WTC11 (cell line): Measurements from ENCODE around the gene RDH11.

ENCODE experiments used
- ETV6 ChIP-seq: sonication (generic); formaldehyde crosslinking; IDR thresholded peaks from 2 replicates; pipeline ENCODE4 v1.8.1; 2022; ENCODE audit warnings: mild to moderate bottlenecking, missing genetic modification reagents
- FOXK1 ChIP-seq: sonication (generic); formaldehyde crosslinking; IDR thresholded peaks from 2 replicates; pipeline ENCODE4 v1.8.0; 2022; ENCODE audit warnings: mild to moderate bottlenecking, moderate library complexity, missing genetic modification reagents
- NR2C2 ChIP-seq: sonication (generic); formaldehyde crosslinking; IDR thresholded peaks from 2 replicates; pipeline ENCODE4 v1.8.0; 2022; ENCODE audit warnings: mild to moderate bottlenecking, missing genetic modification reagents
- TF ChIP-seq, protein P1 (sequence below): sonication (generic); formaldehyde crosslinking; conservative IDR thresholded peaks from 2 replicates; pipeline ENCODE4 v1.8.1; 2022; ENCODE audit warnings: mild to moderate bottlenecking, missing genetic modification reagents
- TF ChIP-seq, protein P2 (sequence below): fragments of 200-600 bp; IDR thresholded peaks from 2 replicates; pipeline ENCODE4 v1.8.0; 2022; ENCODE audit warnings: antibody characterized with exemption
- TF ChIP-seq, protein P3 (sequence below): sonication (generic); formaldehyde crosslinking; IDR thresholded peaks from 2 replicates; pipeline ENCODE4 v1.8.1; 2023; ENCODE audit warnings: mild to moderate bottlenecking, missing genetic modification reagents

DNA sequence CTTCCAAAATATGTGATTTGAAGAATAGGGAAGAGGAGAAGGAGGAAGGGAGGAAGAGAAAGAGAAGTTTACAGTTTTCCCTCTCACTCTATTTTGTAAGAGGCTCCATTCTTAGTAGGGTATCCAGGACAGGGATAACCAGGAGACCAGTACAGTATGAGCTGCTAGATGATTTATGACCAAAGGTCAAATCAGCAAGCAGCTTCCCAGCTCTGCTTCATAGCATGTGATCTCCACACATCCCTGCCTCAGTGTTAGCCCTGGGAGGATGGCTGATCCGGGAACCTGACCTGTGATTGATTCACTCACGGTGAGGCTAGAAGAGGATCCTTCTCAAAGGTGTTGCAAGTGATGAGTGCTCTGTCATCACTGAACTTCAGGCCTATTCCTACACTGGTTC lies 22.7 kb upstream of the RDH11 start:
- TF ChIP-seq, protein P1, sequence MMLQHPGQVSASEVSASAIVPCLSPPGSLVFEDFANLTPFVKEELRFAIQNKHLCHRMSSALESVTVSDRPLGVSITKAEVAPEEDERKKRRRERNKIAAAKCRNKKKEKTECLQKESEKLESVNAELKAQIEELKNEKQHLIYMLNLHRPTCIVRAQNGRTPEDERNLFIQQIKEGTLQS (CRISPR knock-in tag): no peak
- TF ChIP-seq FOXK1 (no peak), NR2C2 (CRISPR knock-in tag) (no peak), ETV6 (no peak)
- TF ChIP-seq, protein P2, sequence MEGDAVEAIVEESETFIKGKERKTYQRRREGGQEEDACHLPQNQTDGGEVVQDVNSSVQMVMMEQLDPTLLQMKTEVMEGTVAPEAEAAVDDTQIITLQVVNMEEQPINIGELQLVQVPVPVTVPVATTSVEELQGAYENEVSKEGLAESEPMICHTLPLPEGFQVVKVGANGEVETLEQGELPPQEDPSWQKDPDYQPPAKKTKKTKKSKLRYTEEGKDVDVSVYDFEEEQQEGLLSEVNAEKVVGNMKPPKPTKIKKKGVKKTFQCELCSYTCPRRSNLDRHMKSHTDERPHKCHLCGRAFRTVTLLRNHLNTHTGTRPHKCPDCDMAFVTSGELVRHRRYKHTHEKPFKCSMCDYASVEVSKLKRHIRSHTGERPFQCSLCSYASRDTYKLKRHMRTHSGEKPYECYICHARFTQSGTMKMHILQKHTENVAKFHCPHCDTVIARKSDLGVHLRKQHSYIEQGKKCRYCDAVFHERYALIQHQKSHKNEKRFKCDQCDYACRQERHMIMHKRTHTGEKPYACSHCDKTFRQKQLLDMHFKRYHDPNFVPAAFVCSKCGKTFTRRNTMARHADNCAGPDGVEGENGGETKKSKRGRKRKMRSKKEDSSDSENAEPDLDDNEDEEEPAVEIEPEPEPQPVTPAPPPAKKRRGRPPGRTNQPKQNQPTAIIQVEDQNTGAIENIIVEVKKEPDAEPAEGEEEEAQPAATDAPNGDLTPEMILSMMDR: no peak
- TF ChIP-seq, protein P3, sequence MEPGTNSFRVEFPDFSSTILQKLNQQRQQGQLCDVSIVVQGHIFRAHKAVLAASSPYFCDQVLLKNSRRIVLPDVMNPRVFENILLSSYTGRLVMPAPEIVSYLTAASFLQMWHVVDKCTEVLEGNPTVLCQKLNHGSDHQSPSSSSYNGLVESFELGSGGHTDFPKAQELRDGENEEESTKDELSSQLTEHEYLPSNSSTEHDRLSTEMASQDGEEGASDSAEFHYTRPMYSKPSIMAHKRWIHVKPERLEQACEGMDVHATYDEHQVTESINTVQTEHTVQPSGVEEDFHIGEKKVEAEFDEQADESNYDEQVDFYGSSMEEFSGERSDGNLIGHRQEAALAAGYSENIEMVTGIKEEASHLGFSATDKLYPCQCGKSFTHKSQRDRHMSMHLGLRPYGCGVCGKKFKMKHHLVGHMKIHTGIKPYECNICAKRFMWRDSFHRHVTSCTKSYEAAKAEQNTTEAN: no peak
